Endothelial cell (in vitro differentiated cells): Measurements from ENCODE around the gene CLEC4C. TPM values are rescaled to one million over a fixed set of nuclear protein-coding genes. Genes with fewer than 3 reads are reported as not detected.
"Not testable (repeated sequence)": the region's sequence is repeated elsewhere in the genome, so short reads cannot be mapped to it uniquely, and the experiment has no call there.

ENCODE experiments used
- DNase-seq: peaks from one replicate; pipeline ENCODE4 v3.0.0; 2021; ENCODE audit warnings: low spot score
- H3K27ac Mint-ChIP-seq: one replicate; pipeline ENCODE4 v1.8.0; 2021; ENCODE audit warnings: mixed read lengths, inconsistent platforms; ENCODE audit not compliant: unreplicated experiment
- H3K27me3 Mint-ChIP-seq: one replicate; pipeline ENCODE4 v1.8.0; 2021; ENCODE audit warnings: mild to moderate bottlenecking, moderate library complexity, mixed read lengths, inconsistent platforms; ENCODE audit not compliant: unreplicated experiment
- H3K36me3 Mint-ChIP-seq: one replicate; pipeline ENCODE4 v1.8.0; 2021; ENCODE audit warnings: mild to moderate bottlenecking, low read depth, mixed read lengths, inconsistent platforms; ENCODE audit not compliant: unreplicated experiment
- H3K4me1 Mint-ChIP-seq: one replicate; pipeline ENCODE4 v1.8.0; 2021; ENCODE audit warnings: mild to moderate bottlenecking, mixed read lengths, inconsistent platforms; ENCODE audit not compliant: unreplicated experiment
- H3K4me3 Mint-ChIP-seq: one replicate; pipeline ENCODE4 v1.8.0; 2021; ENCODE audit warnings: mild to moderate bottlenecking, mixed read lengths, inconsistent platforms; ENCODE audit not compliant: unreplicated experiment
- H3K9me3 Mint-ChIP-seq: one replicate; pipeline ENCODE4 v1.8.0; 2021; ENCODE audit warnings: mixed read lengths, inconsistent platforms; ENCODE audit not compliant: unreplicated experiment
- CTCF ChIP-seq: fragments of 200-600 bp; sonication (generic); IDR thresholded peaks from one replicate; pipeline ENCODE4 v1.5.0; 2021; ENCODE audit warnings: antibody characterized with exemption; ENCODE audit not compliant: unreplicated experiment
- total RNA-seq: library from RNA; stranded (reverse); fragmentation: NEBNext Ultra II Directional; extraction: Animal tissue kit (Norgen Biotek cat#: 25700); gene quantifications from one replicate; pipeline ENCODE4 v1.2.1, GENCODE V29; 2021; ENCODE audit not compliant: unreplicated experiment

The CLEC4C gene
- total RNA-seq, 1 donor from 2014 or later: not detected

DNA sequence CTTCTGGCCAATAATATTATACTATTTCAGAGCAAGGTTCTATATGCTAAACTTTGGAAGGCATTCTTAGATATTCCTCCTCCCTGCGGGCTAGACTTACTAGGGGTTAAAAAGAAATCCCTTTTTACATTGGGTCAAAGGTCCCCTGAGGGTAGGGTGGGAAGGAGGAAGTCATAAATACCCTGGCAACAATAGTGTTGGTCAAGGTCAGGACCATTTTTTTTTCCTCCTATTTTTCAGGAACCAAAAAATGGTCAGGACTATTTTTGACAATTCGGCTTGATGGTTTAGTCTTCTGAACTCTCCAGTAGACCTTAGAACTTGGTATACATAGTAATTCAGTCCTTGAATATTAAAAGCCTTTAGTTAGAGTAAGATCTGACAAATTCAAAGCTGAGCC, 37.5 kb upstream of the CLEC4C start:
- no peaks in the 10 kb centered on the region for H3K9me3 Mint-ChIP-seq
- peaks cover under 1% of the 10 kb centered on the region for H3K27me3 Mint-ChIP-seq
- H3K4me1 Mint-ChIP-seq: peaks cover 13% of the 10 kb centered on the region
- no peak for TF ChIP-seq CTCF
- no peak for DNase-seq
- no peaks in the 10 kb centered on the region for H3K36me3 Mint-ChIP-seq
- H3K27ac Mint-ChIP-seq: no peak overlapping the region
- H3K4me3 Mint-ChIP-seq: no peak overlapping the region

- H3K27me3 Mint-ChIP-seq, H3K36me3 Mint-ChIP-seq, H3K9me3 Mint-ChIP-seq, H3K4me3 Mint-ChIP-seq, DNase-seq, H3K27ac Mint-ChIP-seq: not testable (repeated sequence)
- peaks cover 13% of the 10 kb centered on the region for H3K4me1 Mint-ChIP-seq
These were observed 36.3 kb upstream of the CLEC4C start for GRCh38 chr12:7783433-7783832.

GRCh38 chr12:7782055-7782454, 34.9 kb upstream of the CLEC4C start:
- no peak for TF ChIP-seq CTCF
- H3K36me3 Mint-ChIP-seq: no peaks in the 10 kb centered on the region
- H3K4me3 Mint-ChIP-seq: no peak overlapping the region
- no peaks in the 10 kb centered on the region for H3K27me3 Mint-ChIP-seq
- DNase-seq: no peak
- H3K4me1 Mint-ChIP-seq: peaks cover 5% of the 10 kb centered on the region
- H3K9me3 Mint-ChIP-seq: no peaks in the 10 kb centered on the region
- H3K27ac Mint-ChIP-seq: no peak overlapping the region

DNA sequence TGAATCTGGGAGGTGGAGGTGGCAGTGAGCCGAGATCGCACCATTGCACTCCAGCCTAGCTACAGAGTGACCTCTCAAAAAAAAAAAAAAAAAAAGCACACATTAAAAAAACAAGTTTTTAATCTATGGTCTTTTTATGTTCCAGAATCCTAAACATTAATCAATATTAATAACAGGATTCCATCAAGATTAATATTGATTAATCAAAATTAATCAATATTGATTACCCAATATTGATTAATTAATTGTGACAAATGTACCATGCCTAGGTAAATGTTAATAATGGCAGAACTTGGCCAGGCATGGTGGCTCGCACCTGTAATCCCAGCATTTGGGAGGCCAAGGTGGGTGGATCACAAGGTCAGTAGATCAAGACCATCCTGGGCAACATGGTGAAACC, 34.1 kb upstream of the CLEC4C start:
- Mint-ChIP-seq H3K27me3 (no peaks in the 10 kb centered on the region), H3K27ac (no peak overlapping the region), H3K9me3 (no peaks in the 10 kb centered on the region), H3K4me1 (peaks cover 4% of the 10 kb centered on the region), H3K36me3 (no peaks in the 10 kb centered on the region), H3K4me3 (no peak overlapping the region)
- TF ChIP-seq CTCF: no peak
- no peak for DNase-seq

- DNase-seq: no peak
- H3K27ac Mint-ChIP-seq: no peak overlapping the region
These were observed 22.8 kb upstream of the CLEC4C start for GRCh38 chr12:7769999-7770398.

More at GRCh38 chr12:7769999-7770398, 22.8 kb upstream of the CLEC4C start:
- Mint-ChIP-seq H3K4me3 (no peak overlapping the region), H3K36me3 (no peaks in the 10 kb centered on the region), H3K9me3 (no peaks in the 10 kb centered on the region), H3K4me1 (peaks cover 4% of the 10 kb centered on the region), H3K27me3 (no peaks in the 10 kb centered on the region)
- no peak for TF ChIP-seq CTCF
